GM18907 (cell line): ENCODE measurements around the gene SMPDL3A.
A peak's percentile ranks its signal among the peaks of the same experiment; 100 is the strongest.

Source experiments
- ATAC-seq: cut with Tn5 transposase; IDR thresholded peaks from one replicate; pipeline ENCODE4 v1.9.1; 2021; ENCODE audit warnings: mild to moderate bottlenecking, moderate library complexity; ENCODE audit not compliant: unreplicated experiment

Gene SMPDL3A

GRCh38 chr6:122853259-122853995 is 64.4 kb downstream of the SMPDL3A start:
- ATAC-seq = peak; percentile 80
